ENCODE data around the gene RAB6B. TPM values are rescaled to one million over a fixed set of nuclear protein-coding genes. Genes with fewer than 3 reads are reported as not detected.

Gene RAB6B
- total RNA-seq, 1 donor: 0.52 TPM

- no peaks in the 10 kb centered on the region for H3K9me3 ChIP-seq (ENCODE audit: low read depth, low read length)
Measured at GRCh38 chr3:133892541-133893231, 3.0 kb downstream of the RAB6B start.

GRCh38 chr3:133891662-133892378 lies 3.9 kb downstream of the RAB6B start:
- Histone ChIP-seq H3K27me3 (ENCODE audit: insufficient read depth, low read length) (peaks cover 19% of the 10 kb centered on the region), H3K9me3 (ENCODE audit: low read depth, low read length) (no peaks in the 10 kb centered on the region), H3K4me3 (ENCODE audit: low read length) (no peak overlapping the region), H3K4me1 (ENCODE audit: insufficient read depth, low read length) (no peaks in the 10 kb centered on the region)

More at GRCh38 chr3:133892541-133893231, 3.0 kb downstream of the RAB6B start:
- Histone ChIP-seq H3K27me3 (ENCODE audit: insufficient read depth, low read length) (peaks cover 26% of the 10 kb centered on the region), H3K4me1 (ENCODE audit: insufficient read depth, low read length) (no peaks in the 10 kb centered on the region), H3K4me3 (ENCODE audit: low read length) (no peak overlapping the region)

- Histone ChIP-seq H3K9me3 (ENCODE audit: low read depth, low read length) (no peaks in the 10 kb centered on the region), H3K27me3 (ENCODE audit: insufficient read depth, low read length) (peaks cover 12% of the 10 kb centered on the region), H3K4me3 (ENCODE audit: low read length) (no peak overlapping the region), H3K4me1 (ENCODE audit: insufficient read depth, low read length) (no peaks in the 10 kb centered on the region)
Measured at GRCh38 chr3:133890972-133891644, 4.6 kb downstream of the RAB6B start.

- no peak overlapping the region for H3K4me3 ChIP-seq (ENCODE audit: low read length)
- no peaks in the 10 kb centered on the region for H3K9me3 ChIP-seq (ENCODE audit: low read depth, low read length)
- H3K4me1 ChIP-seq (ENCODE audit: insufficient read depth, low read length): no peaks in the 10 kb centered on the region
- peaks cover 9% of the 10 kb centered on the region for H3K27me3 ChIP-seq (ENCODE audit: insufficient read depth, low read length)
Measured at GRCh38 chr3:133890037-133890436, 5.6 kb downstream of the RAB6B start.

GRCh38 chr3:133888726-133889340 lies 6.8 kb downstream of the RAB6B start:
- no peaks in the 10 kb centered on the region for H3K4me1 ChIP-seq (ENCODE audit: insufficient read depth, low read length)
- no peak overlapping the region for H3K4me3 ChIP-seq (ENCODE audit: low read length)
- H3K27me3 ChIP-seq (ENCODE audit: insufficient read depth, low read length): peaks cover under 1% of the 10 kb centered on the region
- H3K9me3 ChIP-seq (ENCODE audit: low read depth, low read length): no peaks in the 10 kb centered on the region

GRCh38 chr3:133887803-133888703 lies 7.6 kb downstream of the RAB6B start:
- no peaks in the 10 kb centered on the region for H3K27me3 ChIP-seq (ENCODE audit: insufficient read depth, low read length)
- H3K9me3 ChIP-seq (ENCODE audit: low read depth, low read length): no peaks in the 10 kb centered on the region
- H3K4me1 ChIP-seq (ENCODE audit: insufficient read depth, low read length): no peaks in the 10 kb centered on the region
- no peak overlapping the region for H3K4me3 ChIP-seq (ENCODE audit: low read length)

GRCh38 chr3:133887074-133887802 lies 8.4 kb downstream of the RAB6B start:
- Histone ChIP-seq H3K27me3 (ENCODE audit: insufficient read depth, low read length) (no peaks in the 10 kb centered on the region), H3K4me1 (ENCODE audit: insufficient read depth, low read length) (no peaks in the 10 kb centered on the region), H3K9me3 (ENCODE audit: low read depth, low read length) (no peaks in the 10 kb centered on the region), H3K4me3 (ENCODE audit: low read length) (no peak overlapping the region)

- H3K4me3 ChIP-seq (ENCODE audit: low read length): no peak overlapping the region
- H3K27me3 ChIP-seq (ENCODE audit: insufficient read depth, low read length): no peaks in the 10 kb centered on the region
- no peaks in the 10 kb centered on the region for H3K9me3 ChIP-seq (ENCODE audit: low read depth, low read length)
- no peaks in the 10 kb centered on the region for H3K4me1 ChIP-seq (ENCODE audit: insufficient read depth, low read length)
Measured at GRCh38 chr3:133886031-133886722, 9.5 kb downstream of the RAB6B start.

- Histone ChIP-seq H3K27me3 (ENCODE audit: insufficient read depth, low read length) (no peaks in the 10 kb centered on the region), H3K4me3 (ENCODE audit: low read length) (no peak overlapping the region), H3K4me1 (ENCODE audit: insufficient read depth, low read length) (no peaks in the 10 kb centered on the region), H3K9me3 (ENCODE audit: low read depth, low read length) (no peaks in the 10 kb centered on the region)
Measured at GRCh38 chr3:133884887-133885711, 10.6 kb downstream of the RAB6B start.

- no peaks in the 10 kb centered on the region for H3K9me3 ChIP-seq (ENCODE audit: low read depth, low read length)
- H3K4me1 ChIP-seq (ENCODE audit: insufficient read depth, low read length): no peaks in the 10 kb centered on the region
- no peak overlapping the region for H3K4me3 ChIP-seq (ENCODE audit: low read length)
- no peaks in the 10 kb centered on the region for H3K27me3 ChIP-seq (ENCODE audit: insufficient read depth, low read length)
Measured at GRCh38 chr3:133884054-133884886, 11.4 kb downstream of the RAB6B start.

- no peak overlapping the region for H3K4me3 ChIP-seq (ENCODE audit: low read length)
- peaks cover 5% of the 10 kb centered on the region for H3K9me3 ChIP-seq (ENCODE audit: low read depth, low read length)
- H3K27me3 ChIP-seq (ENCODE audit: insufficient read depth, low read length): no peaks in the 10 kb centered on the region
- H3K4me1 ChIP-seq (ENCODE audit: insufficient read depth, low read length): no peaks in the 10 kb centered on the region
Measured at GRCh38 chr3:133883641-133884040, 12.0 kb downstream of the RAB6B start.

GRCh38 chr3:133882986-133883586 lies 12.6 kb downstream of the RAB6B start:
- no peaks in the 10 kb centered on the region for H3K27me3 ChIP-seq (ENCODE audit: insufficient read depth, low read length)
- H3K4me1 ChIP-seq (ENCODE audit: insufficient read depth, low read length): no peaks in the 10 kb centered on the region
- peaks cover 7% of the 10 kb centered on the region for H3K9me3 ChIP-seq (ENCODE audit: low read depth, low read length)
- no peak overlapping the region for H3K4me3 ChIP-seq (ENCODE audit: low read length)

All from mononuclear cell (primary cell).